Esophagus squamous epithelium (tissue), 5 donors: Measurements from ENCODE around the gene NECTIN1. TPM values are rescaled to one million over a fixed set of nuclear protein-coding genes. Genes with fewer than 3 reads are reported as not detected.

Experiments
- DNase-seq: peaks from one replicate; lab custom pipeline; 2025; lab: John Stamatoyannopoulos, UW
- H3K27ac ChIP-seq, 4 donors: fragments of 200-600 bp; sonication (generic); one replicate each; pipeline ENCODE4 v1.5.1; 2016 to 2019; ENCODE audit warnings: mild to moderate bottlenecking in 1 of 4
- H3K27me3 ChIP-seq, 4 donors: fragments of 200-600 bp; sonication (generic); 1 replicate in 3 of 4; 2 replicates in 1 of 4; pipeline versions ENCODE4 v1.5.1 to v1.6.0; 2017 to 2021; ENCODE audit warnings: antibody characterized with exemption in 1 of 4
- H3K36me3 ChIP-seq, 3 donors: fragments of 200-600 bp; sonication (generic); one replicate each; pipeline ENCODE4 v1.5.1; 2016 to 2019
- H3K4me1 ChIP-seq, 3 donors: fragments of 200-600 bp; sonication (generic); one replicate each; pipeline ENCODE4 v1.5.1; 2017 to 2019
- H3K4me3 ChIP-seq, 4 donors: fragments of 200-600 bp; sonication (generic); 1 replicate in 3 of 4; 2 replicates in 1 of 4; pipeline ENCODE4 v1.5.1; 2016 to 2019; ENCODE audit warnings: mild to moderate bottlenecking in 2 of 4, moderate library complexity in 1 of 4
- H3K9me3 ChIP-seq, 3 donors: fragments of 200-600 bp; sonication (generic); one replicate each; pipeline ENCODE4 v1.5.1; 2016 to 2019
- CTCF ChIP-seq, 6 experiments: fragments of 450-650 bp in 4 of 6; fragments of 200-600 bp in 2 of 6; sonication (generic) in 2 of 6; IDR thresholded peaks; one replicate each; pipeline ENCODE4 v1.5.1; 2016 to 2019; ENCODE audit warnings: antibody characterized with exemption in 6 of 6, mild to moderate bottlenecking in 4 of 6, moderate library complexity in 4 of 6
- POLR2A ChIP-seq, 4 donors: fragments of 450-650 bp; IDR thresholded peaks; one replicate each; pipeline ENCODE4 v1.6.1; 2017; ENCODE audit warnings: antibody characterized with exemption in 4 of 4, mild to moderate bottlenecking in 4 of 4, moderate library complexity in 3 of 4
- WGBS, 2 donors: methylation state at CpG; one replicate each; pipeline ENCODE4 v1.1.5; 2018; 5-methylcytosine and 5-hydroxymethylcytosine counted together
- intact Hi-C: fragments of 100-400 bp; cut with DNase I; formaldehyde crosslinking; loops from one replicate; pipeline ENCODE4 v1.15.0; 2022
- total RNA-seq, 4 donors: library from RNA; depleted of rRNA; stranded (reverse); fragments of >200 nt; gene quantifications; one replicate each; pipeline ENCODE4 v1.1.0, GENCODE V29; 2016
- donor health status: DM: yes; HTN: yes; CAD: no.

The NECTIN1 gene
- total RNA-seq, 4 donors from 2014 or later: 72.5 to 163 (median 117) TPM

- no peaks in the 10 kb centered on the region for H3K36me3 ChIP-seq
- no peak overlapping the region for H3K4me3 ChIP-seq
- peaks cover 0 to 23% (median 0%) of the 10 kb centered on the region in 4 donors for H3K27me3 ChIP-seq
- H3K4me1 ChIP-seq: peaks cover 0 to 32% (median 6%) of the 10 kb centered on the region in 3 donors
- no peaks in the 10 kb centered on the region for H3K9me3 ChIP-seq
- intact Hi-C loops: no loop called here
- WGBS, 2 donors: 60 to 64% methylated on average over 4 to 5 of the region's 5 CpGs
- no peak overlapping the region for H3K27ac ChIP-seq
- TF ChIP-seq POLR2A (IDR thresholded peaks at IDR 0.05) (no peak), CTCF (IDR thresholded peaks at IDR 0.05) (no peak)
- DNase-seq: no peak
Observed at GRCh38 chr11:119759747-119760412, 30.9 kb upstream of the NECTIN1 start.

GRCh38 chr11:119759324-119759723 is 30.3 kb upstream of the NECTIN1 start:
- Histone ChIP-seq H3K4me3 (no peak overlapping the region), H3K9me3 (no peaks in the 10 kb centered on the region), H3K4me1 (peaks cover 0 to 28% (median 6%) of the 10 kb centered on the region in 3 donors), H3K27me3 (peaks cover 0 to 24% (median 0%) of the 10 kb centered on the region in 4 donors), H3K27ac (no peak overlapping the region), H3K36me3 (no peaks in the 10 kb centered on the region)
- 17 to 30% methylated on average over 4 to 8 of the region's 8 CpGs for WGBS, 2 donors
- intact Hi-C loops: no loop called here
- no peak for DNase-seq
- TF ChIP-seq CTCF (IDR thresholded peaks at IDR 0.05) (no peak), POLR2A (IDR thresholded peaks at IDR 0.05) (no peak)

GRCh38 chr11:119758291-119758690 is 29.3 kb upstream of the NECTIN1 start:
- Histone ChIP-seq H3K27me3 (peaks cover 0 to 24% (median 0%) of the 10 kb centered on the region in 4 donors), H3K27ac (no peak overlapping the region), H3K4me1 (peaks cover 0 to 29% (median 9%) of the 10 kb centered on the region in 3 donors), H3K4me3 (no peak overlapping the region), H3K9me3 (no peaks in the 10 kb centered on the region), H3K36me3 (no peaks in the 10 kb centered on the region)
- 9 to 19% methylated on average over 2 of the region's 2 CpGs for WGBS, 2 donors
- intact Hi-C loops: no loop called here
- no peak for TF ChIP-seq POLR2A (IDR thresholded peaks at IDR 0.05)
- no peak for TF ChIP-seq CTCF (IDR thresholded peaks at IDR 0.05)
- DNase-seq: no peak

GRCh38 chr11:119757378-119757777 is 28.4 kb upstream of the NECTIN1 start:
- no peak for TF ChIP-seq CTCF (IDR thresholded peaks at IDR 0.05)
- no peak for TF ChIP-seq POLR2A (IDR thresholded peaks at IDR 0.05)
- Histone ChIP-seq H3K9me3 (no peaks in the 10 kb centered on the region), H3K4me1 (peaks cover 6 to 38% (median 18%) of the 10 kb centered on the region in 3 donors), H3K4me3 (no peak overlapping the region), H3K27me3 (peaks cover 0 to 15% (median 0%) of the 10 kb centered on the region in 4 donors), H3K27ac (no peak overlapping the region), H3K36me3 (no peaks in the 10 kb centered on the region)
- 75 to 94% methylated on average over 5 of the region's 5 CpGs for WGBS, 2 donors
- intact Hi-C loops: no loop called here
- DNase-seq: no peak

GRCh38 chr11:119756169-119756865 is 27.3 kb upstream of the NECTIN1 start:
- Histone ChIP-seq H3K27me3 (peaks cover 0 to 10% (median 0%) of the 10 kb centered on the region in 4 donors), H3K36me3 (no peaks in the 10 kb centered on the region), H3K4me3 (no peak overlapping the region), H3K9me3 (no peaks in the 10 kb centered on the region), H3K4me1 (peaks cover 6 to 45% (median 24%) of the 10 kb centered on the region in 3 donors), H3K27ac (no peak overlapping the region)
- intact Hi-C loops: no loop called here
- DNase-seq: no peak
- WGBS, 2 donors: 48 to 60% methylated on average over 4 to 5 of the region's 5 CpGs
- TF ChIP-seq POLR2A (IDR thresholded peaks at IDR 0.05) (no peak), CTCF (IDR thresholded peaks at IDR 0.05) (no peak)
